GM19328 (cell line): ENCODE measurements around the gene MRPS17.
"Not testable (repeated sequence)": the region's sequence is repeated elsewhere in the genome, so short reads cannot be mapped to it uniquely, and the experiment has no call there.

Experiments
- ATAC-seq: cut with Tn5 transposase; IDR thresholded peaks from one replicate; pipeline ENCODE4 v1.9.1; 2021; ENCODE audit warnings: mild to moderate bottlenecking, moderate library complexity; ENCODE audit not compliant: unreplicated experiment

The MRPS17 gene

DNA sequence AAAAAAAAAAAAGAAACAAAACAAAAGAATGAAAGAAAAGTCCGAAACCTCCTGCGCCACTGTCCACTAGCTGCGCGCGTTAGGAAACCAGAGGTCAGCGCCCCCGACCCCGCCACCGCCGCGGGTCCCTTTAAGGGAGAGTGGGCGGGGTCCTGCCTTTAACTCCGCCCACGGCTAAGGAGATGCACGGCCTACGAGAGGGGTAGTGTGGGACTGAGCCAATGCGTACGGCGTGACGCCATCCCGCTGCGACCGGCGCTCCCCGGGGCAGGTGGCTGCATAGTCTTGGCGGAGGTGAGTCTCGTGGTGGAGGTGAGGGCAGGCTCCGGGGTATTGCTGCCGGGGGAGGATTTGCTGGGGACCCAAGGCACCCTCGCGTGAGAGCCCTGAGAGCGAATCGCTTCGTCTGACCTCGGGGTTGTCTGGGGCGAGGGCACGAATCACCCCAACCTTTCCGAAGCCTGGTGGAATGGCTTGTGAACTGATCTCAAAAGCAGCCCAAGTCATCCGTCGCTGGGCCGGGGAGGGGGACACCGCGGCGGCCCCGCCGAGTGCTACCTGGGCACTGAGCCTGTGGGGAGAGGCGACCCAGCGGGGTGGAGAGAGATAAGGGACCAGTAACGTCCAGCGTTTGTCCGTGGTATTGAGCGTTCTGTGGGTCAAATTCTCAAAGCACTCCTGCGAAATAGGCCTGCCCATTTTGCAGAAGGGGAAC is at the start of gene MRPS17:
MRPS17 (plus strand) TSS at position 241 of the 715 bp plus-strand sequence. CDS start 1,319 bp downstream, outside the sequence.
- peak; percentile 100 for ATAC-seq

GRCh38 chr7:55903985-55904759 is 47.5 kb upstream of the MRPS17 start:
- peak; percentile 86 for ATAC-seq

GRCh38 chr7:55912748-55913158 is 38.9 kb upstream of the MRPS17 start:
- no peak for ATAC-seq

DNA sequence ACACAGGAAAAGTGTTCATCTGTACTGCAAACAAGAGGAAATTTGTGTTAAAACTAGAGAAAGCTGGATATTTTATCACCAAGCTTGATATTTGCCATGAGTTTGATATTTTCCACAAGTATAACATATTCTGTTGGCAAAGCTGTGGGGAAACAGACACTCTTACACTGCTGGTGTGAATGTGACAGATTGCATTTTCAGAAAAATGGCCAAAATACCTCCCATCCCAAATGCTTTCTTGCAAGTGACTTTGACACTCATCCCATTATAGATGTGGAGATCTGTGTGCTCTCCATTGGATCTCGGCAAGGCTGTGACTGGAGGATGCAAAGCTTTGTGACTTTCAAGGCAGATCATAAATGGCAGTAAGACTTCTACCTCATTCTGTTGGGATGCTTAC is 33.9 kb upstream of the MRPS17 start:
- ATAC-seq: no peak

DNA sequence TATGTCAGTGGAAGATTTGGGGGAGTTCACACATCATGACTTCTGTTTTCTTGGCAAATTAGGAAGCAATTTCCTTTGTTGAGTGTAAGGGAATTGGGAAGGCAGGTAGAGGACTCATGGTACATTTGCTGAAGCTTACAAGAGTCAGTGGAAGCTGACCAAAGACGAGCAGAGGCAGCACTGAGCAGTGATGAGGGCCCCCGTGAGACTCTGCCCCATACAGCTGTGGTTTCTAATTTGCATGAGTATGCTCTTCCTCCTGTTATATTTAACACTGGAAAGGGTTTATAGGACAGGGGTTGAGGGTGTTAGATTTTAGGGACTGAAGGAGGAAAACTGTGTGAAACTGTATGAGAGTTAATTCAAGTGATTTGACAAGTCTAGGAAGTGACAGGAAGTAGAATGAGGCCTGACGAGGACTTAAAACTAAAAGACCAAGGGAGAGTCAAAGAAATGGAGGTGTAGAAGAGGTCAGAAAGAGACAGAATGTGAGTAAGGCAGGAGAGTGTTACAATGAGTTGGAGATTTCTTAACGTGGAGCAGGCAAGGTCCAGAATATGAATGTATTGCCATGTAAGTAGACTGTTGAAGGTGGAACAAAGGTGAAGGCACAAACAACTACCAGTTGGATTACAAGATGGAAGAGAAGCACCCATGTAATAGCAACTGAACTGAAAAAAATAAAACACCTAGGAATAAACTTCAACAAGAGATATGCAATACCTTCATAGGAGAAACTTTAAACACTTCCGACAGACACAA is 23.5 kb upstream of the MRPS17 start:
- no peak for ATAC-seq

GRCh38 chr7:55931421-55932151 is 20.1 kb upstream of the MRPS17 start:
- ATAC-seq: no peak

GRCh38 chr7:55939514-55940123 is 12.1 kb upstream of the MRPS17 start:
- ATAC-seq: no peak

DNA sequence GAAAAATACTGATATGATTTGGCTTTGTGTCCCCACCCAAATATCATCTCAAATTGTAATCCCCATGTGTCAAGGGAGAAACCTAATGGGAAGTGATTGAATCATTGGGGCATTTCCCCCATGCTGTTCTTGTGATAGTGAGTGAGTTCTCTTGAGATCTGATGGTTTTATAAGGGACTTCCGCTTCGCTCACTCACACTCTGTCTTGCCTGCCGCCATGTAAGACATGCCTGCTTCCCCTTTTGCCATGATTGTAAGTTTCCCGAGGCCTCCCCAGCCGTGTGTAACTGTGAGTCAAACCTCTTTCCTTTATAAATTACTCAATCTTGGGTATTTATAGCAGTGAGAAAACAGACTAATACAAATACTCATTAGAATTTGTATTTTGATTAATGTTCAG is 5.1 kb upstream of the MRPS17 start:
- no peak for ATAC-seq

DNA sequence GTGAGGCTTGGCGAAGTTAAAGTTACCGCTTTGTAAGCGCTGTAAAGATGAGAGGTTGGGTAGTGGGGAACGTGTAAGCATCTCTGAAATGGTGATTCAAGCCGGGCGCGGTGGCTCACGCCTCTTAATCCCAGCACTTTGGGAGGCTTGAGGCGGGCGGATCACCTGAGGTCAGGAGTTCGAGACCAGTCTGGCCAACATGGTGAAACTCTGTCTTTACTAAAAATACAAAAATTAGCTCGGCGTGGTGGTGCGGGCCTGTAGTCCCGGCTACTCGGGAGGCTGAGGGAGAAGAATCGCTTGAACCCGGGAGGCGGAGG is 635 bp downstream of the MRPS17 start:
- ATAC-seq: not testable (repeated sequence)

DNA sequence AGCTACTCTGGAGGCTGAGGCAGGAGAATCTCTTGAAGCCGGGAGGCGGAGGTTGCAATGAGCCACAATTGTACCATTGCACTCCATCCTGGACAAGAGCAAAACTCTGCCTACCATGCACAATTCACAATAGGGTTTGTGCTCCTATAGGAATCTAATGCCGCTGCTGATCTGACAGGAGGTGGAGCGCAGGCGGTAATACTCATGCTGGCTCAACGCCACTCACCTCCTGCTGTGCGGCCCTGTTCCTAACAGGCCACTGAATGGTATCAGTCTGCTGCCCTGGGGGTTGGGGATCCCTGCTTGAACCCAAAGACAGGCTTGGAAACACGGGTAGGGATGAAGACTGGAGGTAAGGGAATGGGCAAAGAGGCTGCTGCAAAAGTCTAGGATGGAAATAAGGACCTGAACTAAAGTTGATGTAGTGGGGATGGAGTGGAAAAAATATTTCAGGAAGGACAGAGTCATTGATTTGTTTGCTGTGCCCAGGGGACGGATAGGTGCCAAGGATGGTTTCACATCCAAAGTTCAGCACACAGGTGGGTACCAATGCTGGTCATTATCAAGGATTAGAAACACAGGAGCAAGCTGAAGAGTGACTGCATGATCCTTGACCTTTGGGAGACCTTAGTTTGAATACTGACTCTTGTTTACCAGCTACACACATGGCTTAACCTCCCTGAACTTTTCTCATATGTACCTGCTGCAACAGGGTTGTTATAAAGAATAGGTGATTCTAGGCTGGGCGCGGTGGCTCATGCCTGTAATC is 2.2 kb downstream of the MRPS17 start:
- ATAC-seq: no peak

- no peak for ATAC-seq
Observed at GRCh38 chr7:55957190-55957589, 5.5 kb downstream of the MRPS17 start.

- ATAC-seq: no peak
Observed at GRCh38 chr7:55962014-55962413, 10.3 kb downstream of the MRPS17 start.

DNA sequence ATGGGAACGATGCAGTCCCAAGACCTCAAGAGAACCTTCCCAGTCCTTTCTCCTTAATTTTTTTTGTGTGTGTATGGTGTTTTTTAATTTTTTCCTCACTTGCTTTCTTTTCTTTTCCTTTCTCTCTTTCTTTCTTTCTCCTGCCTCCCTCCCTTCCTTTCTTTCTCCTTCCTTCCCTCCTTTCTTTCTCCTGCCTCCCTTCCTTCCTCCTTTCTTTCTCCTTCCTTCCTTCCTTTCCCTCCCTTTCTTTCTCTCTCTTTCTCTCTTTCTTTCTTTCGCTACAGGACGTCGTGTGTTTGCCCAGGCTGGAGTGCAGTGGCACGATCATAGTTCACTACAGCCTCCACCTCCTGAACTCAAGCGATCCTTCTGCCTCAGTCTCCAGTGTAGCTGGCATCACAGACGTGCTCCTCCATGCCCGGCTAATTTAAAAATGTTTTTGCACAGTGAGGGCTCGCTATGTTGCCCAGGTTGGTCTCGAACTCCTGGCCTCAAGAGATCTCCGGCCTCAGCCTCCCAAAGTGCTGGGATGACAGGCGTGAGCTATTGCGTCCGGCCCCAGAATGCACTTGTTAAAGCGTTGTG is 12.0 kb downstream of the MRPS17 start:
- ATAC-seq: no peak

DNA sequence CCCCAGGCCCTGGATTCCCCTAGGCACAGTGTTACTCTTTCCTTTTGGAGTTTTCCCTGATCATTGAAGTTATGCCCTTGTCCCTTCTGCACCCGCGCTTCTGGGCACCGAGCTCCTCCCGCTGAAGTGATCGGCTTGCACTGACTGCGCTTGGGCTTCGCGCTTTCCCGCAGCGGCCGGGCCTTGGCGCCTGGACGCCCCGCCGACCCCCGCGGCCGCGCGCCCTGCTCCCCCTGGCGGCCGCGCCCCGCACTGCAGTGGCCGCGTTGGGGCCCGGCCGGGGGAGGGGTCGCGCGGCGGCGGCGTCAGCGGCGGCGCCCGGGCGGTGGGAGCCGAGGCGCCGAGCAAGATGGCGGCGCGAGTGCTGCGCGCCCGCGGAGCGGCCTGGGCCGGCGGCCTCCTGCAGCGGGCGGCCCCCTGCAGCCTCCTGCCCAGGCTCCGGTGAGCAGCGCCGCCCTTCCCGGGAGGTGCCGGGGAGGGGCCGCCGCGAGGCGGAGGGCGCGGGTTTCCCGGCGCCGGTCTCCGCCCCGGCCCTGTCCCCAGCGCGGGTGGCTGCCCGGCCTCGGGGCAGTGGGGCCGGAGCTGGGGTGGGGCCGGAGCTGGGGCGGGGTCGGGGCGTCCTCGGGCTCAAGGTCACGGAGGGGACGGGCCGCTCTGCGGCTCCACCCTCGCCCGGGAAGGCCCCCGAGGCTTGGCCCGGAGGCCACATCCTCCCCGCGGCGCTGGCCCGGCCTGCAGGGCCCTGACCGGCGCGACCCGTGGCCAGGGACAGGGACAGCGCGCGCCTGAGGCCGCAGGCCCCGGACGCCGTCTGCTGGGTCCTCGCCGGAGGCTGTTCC is 12.8 kb downstream of the MRPS17 start, which contains the start of gene NIPSNAP2:
NIPSNAP2 (plus strand) TSS at position 325 of the 839 bp plus-strand sequence; CDS start at position 350, 25 bp downstream.
- ATAC-seq: peak; percentile 82

GRCh38 chr7:55965100-55965470 is 13.4 kb downstream of the MRPS17 start:
- no peak for ATAC-seq

DNA sequence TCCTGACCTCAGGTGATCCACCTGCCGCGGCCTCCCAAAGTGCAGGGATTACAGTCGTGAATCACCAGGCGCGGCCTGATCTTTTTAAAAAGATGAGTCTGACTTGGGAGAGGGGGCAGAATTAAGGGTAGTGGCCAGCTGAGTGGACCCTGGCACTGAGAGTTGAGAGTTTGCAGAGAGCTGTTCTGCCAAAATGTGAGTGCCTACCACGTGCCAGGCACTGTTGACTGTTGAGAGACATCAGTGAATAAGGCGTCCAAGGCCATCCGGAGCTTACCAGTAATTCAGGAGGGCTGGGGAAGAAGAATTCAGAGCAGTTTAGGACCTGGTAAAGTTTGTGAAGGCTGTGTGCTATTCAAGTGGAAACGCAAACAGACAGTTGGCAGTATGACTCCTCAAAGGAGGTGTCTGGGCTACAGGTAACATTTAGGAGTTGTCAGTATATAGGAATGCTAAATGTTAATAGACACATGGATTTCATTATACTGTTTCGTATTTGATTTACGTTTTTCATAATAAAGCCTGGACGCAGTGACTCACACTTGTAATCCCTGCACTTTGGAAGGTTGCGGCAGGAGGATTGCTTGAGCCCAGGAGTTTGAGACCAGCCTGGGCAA is 14.2 kb downstream of the MRPS17 start:
- ATAC-seq: no peak

GRCh38 chr7:55966851-55967250 is 15.2 kb downstream of the MRPS17 start:
- no peak for ATAC-seq

GRCh38 chr7:55969391-55969790 is 17.7 kb downstream of the MRPS17 start:
- ATAC-seq: no peak
